DMS 273 treated with DMSO at 0.1 percent for 48 hours (cell line): ENCODE measurements around the gene BRSK1.

Experiments
- DNase-seq: peaks from one replicate; lab custom pipeline; 2025; lab: John Stamatoyannopoulos, UW

The BRSK1 gene

GRCh38 chr19:55283548-55284377, at the start of gene BRSK1:
BRSK1 (plus strand) TSS chr19:55283997; CDS start chr19:55284443, 446 bp downstream.
- DNase-seq = no peak

GRCh38 chr19:55238030-55238429, 45.8 kb upstream of the BRSK1 start:
- DNase-seq = no peak

GRCh38 chr19:55239004-55239403, 44.8 kb upstream of the BRSK1 start:
- DNase-seq = no peak

- no peak for DNase-seq
These were observed 43.1 kb upstream of the BRSK1 start for GRCh38 chr19:55240713-55241020.

- DNase-seq = no peak
These were observed 42.5 kb upstream of the BRSK1 start for GRCh38 chr19:55241143-55241934.

- DNase-seq = no peak
These were observed 41.8 kb upstream of the BRSK1 start for GRCh38 chr19:55241935-55242464.

- no peak for DNase-seq
These were observed 41.3 kb upstream of the BRSK1 start for GRCh38 chr19:55242517-55242916.

- DNase-seq = no peak
These were observed 39.7 kb upstream of the BRSK1 start for GRCh38 chr19:55244004-55244680.

- no peak for DNase-seq
These were observed 38.4 kb upstream of the BRSK1 start for GRCh38 chr19:55245236-55245904.

GRCh38 chr19:55246462-55247451, 37.0 kb upstream of the BRSK1 start:
- no peak for DNase-seq

- DNase-seq = no peak
These were observed 36.1 kb upstream of the BRSK1 start for GRCh38 chr19:55247621-55248099.

- no peak for DNase-seq
These were observed 35.6 kb upstream of the BRSK1 start for GRCh38 chr19:55248166-55248675.

- no peak for DNase-seq
These were observed 35.1 kb upstream of the BRSK1 start for GRCh38 chr19:55248704-55249103.

GRCh38 chr19:55249841-55250240, 34.0 kb upstream of the BRSK1 start:
- no peak for DNase-seq

GRCh38 chr19:55250262-55251036, 33.3 kb upstream of the BRSK1 start:
- DNase-seq = no peak

- DNase-seq = no peak
These were observed 32.3 kb upstream of the BRSK1 start for GRCh38 chr19:55251341-55252081.

- DNase-seq = no peak
These were observed 30.8 kb upstream of the BRSK1 start for GRCh38 chr19:55252760-55253663.
